HepG2 (cell line): ENCODE measurements around the gene PATL1. TPM values are rescaled to one million over a fixed set of nuclear protein-coding genes. Genes with fewer than 3 reads are reported as not detected.
A peak's percentile ranks its signal among the peaks of the same experiment; 100 is the strongest.

Experiments used
- CBX5 ChIP-seq: sonication (generic); formaldehyde crosslinking; IDR thresholded peaks from 2 replicates; pipeline ENCODE4 v1.4.0; 2020; ENCODE audit warnings: missing genetic modification reagents, borderline replicate concordance
- DMAP1 ChIP-seq: IDR thresholded peaks from 2 replicates; pipeline ENCODE4 v1.6.1; 2016
- ISX ChIP-seq: sonication (generic); formaldehyde crosslinking; conservative IDR thresholded peaks from 2 replicates; pipeline ENCODE4 v1.5.0; 2020; ENCODE audit warnings: missing genetic modification reagents
- JDP2 ChIP-seq: sonication (generic); formaldehyde crosslinking; IDR thresholded peaks from 2 replicates; pipeline ENCODE4 v1.8.1; 2022; ENCODE audit warnings: missing genetic modification reagents, borderline replicate concordance
- KLF16 ChIP-seq, 2 experiments: sonication (generic) in 1 of 2; formaldehyde crosslinking in 1 of 2; IDR thresholded peaks; 2 replicates each; pipeline versions ENCODE4 v1.6.1 to v1.8.0; 2016 to 2023; ENCODE audit warnings: missing genetic modification reagents in 2 of 2, missing compliant biosample characterization in 1 of 2
- KMT2B ChIP-seq: IDR thresholded peaks from 2 replicates; pipeline ENCODE4 v1.6.1; 2016; ENCODE audit warnings: missing genetic modification reagents, missing compliant biosample characterization
- NFKBIZ ChIP-seq: IDR thresholded peaks from 2 replicates; pipeline ENCODE4 v1.6.1; 2018; ENCODE audit warnings: missing genetic modification reagents, missing compliant biosample characterization
- SMARCE1 ChIP-seq: fragments of 450-650 bp; IDR thresholded peaks from 2 replicates; pipeline ENCODE4 v1.6.1; 2017; ENCODE audit warnings: borderline replicate concordance
- TAF1 ChIP-seq: sonication (generic); formaldehyde crosslinking; IDR thresholded peaks from 2 replicates; pipeline ENCODE4 v1.4.0; 2020; ENCODE audit warnings: missing genetic modification reagents
- TAF15 ChIP-seq: fragments of 200-400 bp; formaldehyde crosslinking; IDR thresholded peaks from one replicate; pipeline ENCODE4 v1.6.1; 2018; ENCODE audit warnings: mild to moderate bottlenecking, low read depth, low read length; ENCODE audit not compliant: poor library complexity, severe bottlenecking
- TBX2 ChIP-seq: sonication (generic); formaldehyde crosslinking; IDR thresholded peaks from 2 replicates; pipeline ENCODE4 v1.5.0; 2020; ENCODE audit warnings: missing genetic modification reagents, mild to moderate bottlenecking, borderline replicate concordance
- WIZ ChIP-seq: sonication (generic); formaldehyde crosslinking; IDR thresholded peaks from 2 replicates; pipeline ENCODE4 v1.5.1; 2020; ENCODE audit warnings: mild to moderate bottlenecking, missing genetic modification reagents
- ZBTB34 ChIP-seq: sonication (generic); formaldehyde crosslinking; IDR thresholded peaks from 2 replicates; pipeline ENCODE4 v1.8.0; 2022; ENCODE audit warnings: mild to moderate bottlenecking, missing genetic modification reagents
- ZNF468 ChIP-seq: sonication (generic); formaldehyde crosslinking; IDR thresholded peaks from 2 replicates; pipeline ENCODE4 v1.8.0; 2022; ENCODE audit warnings: mild to moderate bottlenecking, moderate library complexity, missing genetic modification reagents
- ZNF615 ChIP-seq: sonication (generic); formaldehyde crosslinking; IDR thresholded peaks from 2 replicates; pipeline ENCODE4 v1.5.0; 2020; ENCODE audit warnings: mild to moderate bottlenecking, missing genetic modification reagents, borderline replicate concordance
- ZXDC ChIP-seq: sonication (generic); formaldehyde crosslinking; IDR thresholded peaks from 2 replicates; pipeline ENCODE4 v1.5.0; 2020; ENCODE audit warnings: mild to moderate bottlenecking, missing genetic modification reagents
- polyA plus RNA-seq, 8 experiments: library from polyadenylated mRNA; depleted of rRNA in 3 of 8; stranded (reverse) in 7 of 8; unstranded in 1 of 8; fragments of >200 nt; fragmentation: Illumina TruSeq in 4 of 8; extraction: Trizol in 4 of 8; gene quantifications; 2 replicates each; pipeline versions ENCODE4 v1.2.1 to v1.2.3, GENCODE V29; 2011 to 2016; ENCODE audit warnings: low read depth in 4 of 8, missing spikeins in 1 of 8, mixed read lengths in 1 of 8; ENCODE audit not compliant: insufficient read depth in 1 of 8
- total RNA-seq, 5 experiments: library from RNA; depleted of rRNA; stranded (reverse); fragments of >200 nt; fragmentation: Illumina TruSeq; extraction: Trizol; gene quantifications; 2 replicates each; pipeline ENCODE4 v1.2.3, GENCODE V29; 2016; ENCODE audit warnings: low read depth in 1 of 5
- TF ChIP-seq, protein P1 (sequence below): sonication (generic); formaldehyde crosslinking; IDR thresholded peaks from 2 replicates; pipeline ENCODE4 v1.4.0; 2020; ENCODE audit warnings: missing genetic modification reagents, borderline replicate concordance
- TF ChIP-seq, protein P2 (sequence below): sonication (generic); formaldehyde crosslinking; IDR thresholded peaks from 2 replicates; pipeline ENCODE4 v1.8.1; 2022; ENCODE audit warnings: mild to moderate bottlenecking, missing genetic modification reagents
- TF ChIP-seq, protein P3 (sequence below): sonication (generic); formaldehyde crosslinking; IDR thresholded peaks from 2 replicates; pipeline ENCODE4 v1.5.0; 2020; ENCODE audit warnings: mild to moderate bottlenecking, missing genetic modification reagents

Gene PATL1
- total and polyA plus RNA-seq, 2 of the 13 experiments (the other 11 are each of a cell fraction or from before 2014, with no cell fraction given): 12.9 to 26.8 TPM

DNA sequence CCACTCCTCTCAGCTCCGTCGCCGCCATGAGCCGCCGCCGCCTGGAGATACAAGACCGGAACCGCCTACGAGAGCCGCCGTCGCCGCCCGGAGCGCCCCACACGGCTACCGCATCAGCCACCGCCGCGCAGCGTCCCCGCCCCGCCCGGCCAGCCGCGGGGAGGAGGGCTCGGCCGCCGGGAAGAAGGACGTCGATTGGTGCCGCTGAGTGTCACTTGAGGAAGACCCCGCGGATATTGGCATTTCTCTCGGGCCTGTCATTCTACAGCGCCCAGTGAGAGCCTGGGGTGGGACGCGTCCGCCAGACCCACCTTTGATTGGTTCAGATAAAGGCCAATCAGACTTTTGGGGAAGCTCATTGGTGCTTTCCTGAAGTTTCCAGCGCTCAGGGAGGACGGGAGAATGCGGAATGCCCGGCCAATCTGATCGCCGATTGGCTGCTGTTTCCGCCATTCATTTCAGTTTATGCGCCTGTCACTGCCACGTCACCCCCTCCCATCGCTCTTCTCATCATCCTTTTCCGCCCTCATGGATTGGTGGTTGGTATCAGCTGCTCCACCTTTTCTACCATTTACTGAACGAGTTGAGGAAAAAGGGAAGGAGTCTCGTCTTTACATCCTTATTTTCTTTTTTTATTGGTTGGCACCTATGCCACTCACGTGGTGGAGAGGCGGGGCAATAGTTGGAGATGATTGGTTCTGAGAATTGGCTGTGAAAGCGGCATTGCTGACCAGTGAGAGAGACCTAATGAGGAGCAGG lies 53.0 kb downstream of the PATL1 start, which contains the start of gene OSBP (continued):
- peak; percentile 12 for TF ChIP-seq TAF15
- TF ChIP-seq TBX2: 0 out of 2 replicates have a peak, but pooled peaks have one; percentile 36
- no peak for TF ChIP-seq ZNF468
- no peak for TF ChIP-seq ZBTB34 (CRISPR knock-in tag)
- no peak for TF ChIP-seq ZNF615
- no peak for TF ChIP-seq WIZ (CRISPR knock-in tag)
- TF ChIP-seq KMT2B (CRISPR knock-in tag): no peak; the same call in 1 of the 2 replicates
- no peak for TF ChIP-seq SMARCE1
- TF ChIP-seq ISX: no peak
- TF ChIP-seq, protein P1, sequence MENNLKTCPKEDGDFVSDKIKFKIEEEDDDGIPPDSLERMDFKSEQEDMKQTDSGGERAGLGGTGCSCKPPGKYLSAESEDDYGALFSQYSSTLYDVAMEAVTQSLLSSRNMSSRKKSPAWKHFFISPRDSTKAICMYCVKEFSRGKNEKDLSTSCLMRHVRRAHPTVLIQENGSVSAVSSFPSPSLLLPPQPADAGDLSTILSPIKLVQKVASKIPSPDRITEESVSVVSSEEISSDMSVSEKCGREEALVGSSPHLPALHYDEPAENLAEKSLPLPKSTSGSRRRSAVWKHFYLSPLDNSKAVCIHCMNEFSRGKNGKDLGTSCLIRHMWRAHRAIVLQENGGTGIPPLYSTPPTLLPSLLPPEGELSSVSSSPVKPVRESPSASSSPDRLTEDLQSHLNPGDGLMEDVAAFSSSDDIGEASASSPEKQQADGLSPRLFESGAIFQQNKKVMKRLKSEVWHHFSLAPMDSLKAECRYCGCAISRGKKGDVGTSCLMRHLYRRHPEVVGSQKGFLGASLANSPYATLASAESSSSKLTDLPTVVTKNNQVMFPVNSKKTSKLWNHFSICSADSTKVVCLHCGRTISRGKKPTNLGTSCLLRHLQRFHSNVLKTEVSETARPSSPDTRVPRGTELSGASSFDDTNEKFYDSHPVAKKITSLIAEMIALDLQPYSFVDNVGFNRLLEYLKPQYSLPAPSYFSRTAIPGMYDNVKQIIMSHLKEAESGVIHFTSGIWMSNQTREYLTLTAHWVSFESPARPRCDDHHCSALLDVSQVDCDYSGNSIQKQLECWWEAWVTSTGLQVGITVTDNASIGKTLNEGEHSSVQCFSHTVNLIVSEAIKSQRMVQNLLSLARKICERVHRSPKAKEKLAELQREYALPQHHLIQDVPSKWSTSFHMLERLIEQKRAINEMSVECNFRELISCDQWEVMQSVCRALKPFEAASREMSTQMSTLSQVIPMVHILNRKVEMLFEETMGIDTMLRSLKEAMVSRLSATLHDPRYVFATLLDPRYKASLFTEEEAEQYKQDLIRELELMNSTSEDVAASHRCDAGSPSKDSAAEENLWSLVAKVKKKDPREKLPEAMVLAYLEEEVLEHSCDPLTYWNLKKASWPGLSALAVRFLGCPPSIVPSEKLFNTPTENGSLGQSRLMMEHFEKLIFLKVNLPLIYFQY (CRISPR knock-in tag): no peak
- TF ChIP-seq, protein P2, sequence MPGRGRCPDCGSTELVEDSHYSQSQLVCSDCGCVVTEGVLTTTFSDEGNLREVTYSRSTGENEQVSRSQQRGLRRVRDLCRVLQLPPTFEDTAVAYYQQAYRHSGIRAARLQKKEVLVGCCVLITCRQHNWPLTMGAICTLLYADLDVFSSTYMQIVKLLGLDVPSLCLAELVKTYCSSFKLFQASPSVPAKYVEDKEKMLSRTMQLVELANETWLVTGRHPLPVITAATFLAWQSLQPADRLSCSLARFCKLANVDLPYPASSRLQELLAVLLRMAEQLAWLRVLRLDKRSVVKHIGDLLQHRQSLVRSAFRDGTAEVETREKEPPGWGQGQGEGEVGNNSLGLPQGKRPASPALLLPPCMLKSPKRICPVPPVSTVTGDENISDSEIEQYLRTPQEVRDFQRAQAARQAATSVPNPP (CRISPR knock-in tag): no peak
- TF ChIP-seq KLF16 (CRISPR knock-in tag; IDR thresholded peaks at IDR 0.05): no peak
- peak; percentile 54; the same call in 1 of the 2 replicates for TF ChIP-seq TAF1 (CRISPR knock-in tag)
- TF ChIP-seq DMAP1 (CRISPR knock-in tag): peak; percentile 81; the same call in 1 of the 2 replicates
- TF ChIP-seq, protein P3, sequence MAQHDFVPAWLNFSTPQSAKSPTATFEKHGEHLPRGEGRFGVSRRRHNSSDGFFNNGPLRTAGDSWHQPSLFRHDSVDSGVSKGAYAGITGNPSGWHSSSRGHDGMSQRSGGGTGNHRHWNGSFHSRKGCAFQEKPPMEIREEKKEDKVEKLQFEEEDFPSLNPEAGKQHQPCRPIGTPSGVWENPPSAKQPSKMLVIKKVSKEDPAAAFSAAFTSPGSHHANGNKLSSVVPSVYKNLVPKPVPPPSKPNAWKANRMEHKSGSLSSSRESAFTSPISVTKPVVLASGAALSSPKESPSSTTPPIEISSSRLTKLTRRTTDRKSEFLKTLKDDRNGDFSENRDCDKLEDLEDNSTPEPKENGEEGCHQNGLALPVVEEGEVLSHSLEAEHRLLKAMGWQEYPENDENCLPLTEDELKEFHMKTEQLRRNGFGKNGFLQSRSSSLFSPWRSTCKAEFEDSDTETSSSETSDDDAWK (CRISPR knock-in tag): no peak
- TF ChIP-seq ZXDC: no peak
- TF ChIP-seq NFKBIZ (CRISPR knock-in tag): no peak
- no peak for TF ChIP-seq JDP2
- no peak for TF ChIP-seq CBX5 (CRISPR knock-in tag)
